Breast epithelium (tissue), 4 donors: Measurements from ENCODE around the gene PIEZO1. TPM values are rescaled to one million over a fixed set of nuclear protein-coding genes. Genes with fewer than 3 reads are reported as not detected.
"Not testable (repeated sequence)": the region's sequence is repeated elsewhere in the genome, so short reads cannot be mapped to it uniquely, and the experiment has no call there.

ENCODE experiments used
- DNase-seq, 2 donors: peaks; one replicate each; pipeline ENCODE4 v3.0.0-alpha.2; 2019; ENCODE audit warnings: low spot score in 2 of 2
- H3K27ac ChIP-seq, 2 donors: fragments of 200-600 bp; sonication (generic) in 1 of 2; one replicate each; pipeline ENCODE4 v1.5.1; 2016 to 2019; ENCODE audit warnings: mild to moderate bottlenecking in 1 of 2
- H3K27me3 ChIP-seq, 2 donors: fragments of 200-600 bp; sonication (generic) in 1 of 2; one replicate each; pipeline versions ENCODE4 v1.5.1 to v1.6.0; 2017 to 2019; ENCODE audit warnings: control low read depth in 1 of 2, mild to moderate bottlenecking in 1 of 2
- H3K36me3 ChIP-seq: fragments of 200-600 bp; one replicate; pipeline ENCODE4 v1.5.1; 2019
- H3K4me1 ChIP-seq, 2 donors: fragments of 200-600 bp; sonication (generic); one replicate each; pipeline ENCODE4 v1.5.1; 2016 to 2019; ENCODE audit warnings: control low read depth in 1 of 2
- H3K4me3 ChIP-seq, 3 donors: fragments of 200-600 bp; sonication (generic); 1 replicate in 2 of 3; 2 replicates in 1 of 3; pipeline ENCODE4 v1.5.1; 2016 to 2019; ENCODE audit warnings: mild to moderate bottlenecking in 3 of 3, moderate library complexity in 2 of 3
- H3K9me3 ChIP-seq, 2 donors: fragments of 200-600 bp; sonication (generic) in 1 of 2; one replicate each; pipeline ENCODE4 v1.5.1; 2016 to 2019; ENCODE audit warnings: control low read depth in 1 of 2
- CTCF ChIP-seq, 3 donors: fragments of 450-650 bp; IDR thresholded peaks; one replicate each; pipeline ENCODE4 v1.5.1; 2016 to 2017; ENCODE audit warnings: antibody characterized with exemption in 3 of 3, mild to moderate bottlenecking in 3 of 3, moderate library complexity in 3 of 3
- POLR2A ChIP-seq: fragments of 450-650 bp; IDR thresholded peaks from one replicate; pipeline ENCODE4 v1.6.1; 2016; ENCODE audit warnings: antibody characterized with exemption, mild to moderate bottlenecking, moderate library complexity
- POLR2AphosphoS5 ChIP-seq, 3 donors: sonication (generic); formaldehyde crosslinking; IDR thresholded peaks; one replicate each; pipeline ENCODE4 v1.6.1; 2017; ENCODE audit warnings: antibody characterized with exemption in 3 of 3
- intact Hi-C: fragments of 100-400 bp; cut with DNase I; formaldehyde crosslinking; loops from one replicate; pipeline ENCODE4 v1.15.1; 2023; ENCODE audit warnings: low total_unique reads
- total RNA-seq, 3 donors: library from RNA; depleted of rRNA; stranded (reverse); fragments of >200 nt; gene quantifications; one replicate each; pipeline ENCODE4 v1.1.0, GENCODE V29; 2016

Gene PIEZO1
- total RNA-seq, 3 donors from 2014 or later: 90.7 to 181 (median 135) TPM

- Histone ChIP-seq H3K27ac (no peak overlapping the region), H3K36me3 (no peaks in the 10 kb centered on the region), H3K27me3 (no peaks in the 10 kb centered on the region), H3K4me1 (no peaks in the 10 kb centered on the region), H3K9me3 (no peaks in the 10 kb centered on the region), H3K4me3 (no peak overlapping the region)
- intact Hi-C loops: no loop called here
- no peak for TF ChIP-seq CTCF (IDR thresholded peaks at IDR 0.05)
- TF ChIP-seq POLR2AphosphoS5 (IDR thresholded peaks at IDR 0.05): no peak
- TF ChIP-seq POLR2A: no peak
- no peak for DNase-seq
These were observed 40.1 kb upstream of the PIEZO1 start for GRCh38 chr16:88825146-88825545.

GRCh38 chr16:88824256-88825077, 39.4 kb upstream of the PIEZO1 start:
- Histone ChIP-seq H3K4me1 (no peaks in the 10 kb centered on the region), H3K36me3 (no peaks in the 10 kb centered on the region), H3K27ac (no peak overlapping the region), H3K27me3 (no peaks in the 10 kb centered on the region), H3K4me3 (no peak overlapping the region), H3K9me3 (no peaks in the 10 kb centered on the region)
- intact Hi-C loops: no loop called here
- no peak for DNase-seq
- TF ChIP-seq POLR2A (no peak), POLR2AphosphoS5 (IDR thresholded peaks at IDR 0.05) (no peak), CTCF (IDR thresholded peaks at IDR 0.05) (no peak)

GRCh38 chr16:88823646-88824045, 38.6 kb upstream of the PIEZO1 start:
- DNase-seq, H3K4me1 ChIP-seq, H3K4me3 ChIP-seq, H3K36me3 ChIP-seq, H3K27me3 ChIP-seq, H3K9me3 ChIP-seq, intact Hi-C loops, H3K27ac ChIP-seq: not testable (repeated sequence)

GRCh38 chr16:88822281-88823040, 37.4 kb upstream of the PIEZO1 start:
- Histone ChIP-seq H3K9me3 (no peaks in the 10 kb centered on the region), H3K4me1 (no peaks in the 10 kb centered on the region), H3K4me3 (no peak overlapping the region), H3K27me3 (no peaks in the 10 kb centered on the region), H3K27ac (no peak overlapping the region), H3K36me3 (no peaks in the 10 kb centered on the region)
- intact Hi-C loops: no loop called here
- DNase-seq: no peak
- TF ChIP-seq CTCF (IDR thresholded peaks at IDR 0.05): no peak
- no peak for TF ChIP-seq POLR2A
- TF ChIP-seq POLR2AphosphoS5 (IDR thresholded peaks at IDR 0.05): no peak

GRCh38 chr16:88821168-88821850, 36.3 kb upstream of the PIEZO1 start:
- Histone ChIP-seq H3K27me3 (no peaks in the 10 kb centered on the region), H3K36me3 (no peaks in the 10 kb centered on the region)
- intact Hi-C loops: no loop called here

More at GRCh38 chr16:88821168-88821850, 36.3 kb upstream of the PIEZO1 start:
- DNase-seq: no peak
- Histone ChIP-seq H3K9me3 (no peaks in the 10 kb centered on the region), H3K4me1 (no peaks in the 10 kb centered on the region), H3K4me3 (no peak overlapping the region), H3K27ac (no peak overlapping the region)
- TF ChIP-seq CTCF (IDR thresholded peaks at IDR 0.05) (no peak), POLR2AphosphoS5 (IDR thresholded peaks at IDR 0.05) (no peak), POLR2A (no peak)
